ENCODE measurements around the gene JMJD8. TPM values are rescaled to one million over a fixed set of nuclear protein-coding genes. Genes with fewer than 3 reads are reported as not detected.

Gene JMJD8
- total and polyA plus RNA-seq, 9 donors = 10.2 to 73.9 (median 56.8) TPM

DNA sequence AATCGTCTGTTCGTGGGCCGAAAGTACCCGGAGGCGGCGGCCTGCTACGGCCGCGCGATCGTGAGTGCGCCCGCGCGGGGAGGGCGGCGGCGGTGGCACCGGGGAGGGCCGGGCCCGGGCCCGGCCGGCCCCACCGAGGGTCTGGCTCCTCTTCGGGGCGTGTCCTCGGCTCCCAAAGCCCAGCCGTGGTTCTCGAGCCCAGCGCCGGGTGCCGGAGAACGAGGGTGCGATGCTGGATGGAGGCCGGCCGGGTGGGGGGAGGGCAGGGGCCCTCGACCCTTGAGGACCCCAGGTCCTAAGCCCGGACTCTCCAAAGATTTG is 3.5 kb downstream of the JMJD8 start:
- Histone ChIP-seq H3K36me3 (no peaks in the 10 kb centered on the region), H3K27ac (peak overlapping the region; percentile 92 to 97), H3K27me3 (no peaks in the 10 kb centered on the region), H3K4me1 (ENCODE audit: insufficient read depth) (peaks cover 27% of the 10 kb centered on the region), H3K4me3 (peak overlapping the region; percentile 57), H3K9me3 (no peaks in the 10 kb centered on the region)
- intact Hi-C loops (cut with DNase I) = no loop called here
- DNase-seq = peak in 1 of 5 donors; percentile 22
- WGBS, 3 donors = 0 to 3% (median 0%) methylated on average over 16 to 38 of the region's 38 CpGs
- TF ChIP-seq, protein P1, sequence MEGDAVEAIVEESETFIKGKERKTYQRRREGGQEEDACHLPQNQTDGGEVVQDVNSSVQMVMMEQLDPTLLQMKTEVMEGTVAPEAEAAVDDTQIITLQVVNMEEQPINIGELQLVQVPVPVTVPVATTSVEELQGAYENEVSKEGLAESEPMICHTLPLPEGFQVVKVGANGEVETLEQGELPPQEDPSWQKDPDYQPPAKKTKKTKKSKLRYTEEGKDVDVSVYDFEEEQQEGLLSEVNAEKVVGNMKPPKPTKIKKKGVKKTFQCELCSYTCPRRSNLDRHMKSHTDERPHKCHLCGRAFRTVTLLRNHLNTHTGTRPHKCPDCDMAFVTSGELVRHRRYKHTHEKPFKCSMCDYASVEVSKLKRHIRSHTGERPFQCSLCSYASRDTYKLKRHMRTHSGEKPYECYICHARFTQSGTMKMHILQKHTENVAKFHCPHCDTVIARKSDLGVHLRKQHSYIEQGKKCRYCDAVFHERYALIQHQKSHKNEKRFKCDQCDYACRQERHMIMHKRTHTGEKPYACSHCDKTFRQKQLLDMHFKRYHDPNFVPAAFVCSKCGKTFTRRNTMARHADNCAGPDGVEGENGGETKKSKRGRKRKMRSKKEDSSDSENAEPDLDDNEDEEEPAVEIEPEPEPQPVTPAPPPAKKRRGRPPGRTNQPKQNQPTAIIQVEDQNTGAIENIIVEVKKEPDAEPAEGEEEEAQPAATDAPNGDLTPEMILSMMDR (IDR thresholded peaks at IDR 0.05) = no peak
- TF ChIP-seq POLR2A (IDR thresholded peaks at IDR 0.05) (no peak), EP300 (IDR thresholded peaks at IDR 0.05) (no peak)

DNA sequence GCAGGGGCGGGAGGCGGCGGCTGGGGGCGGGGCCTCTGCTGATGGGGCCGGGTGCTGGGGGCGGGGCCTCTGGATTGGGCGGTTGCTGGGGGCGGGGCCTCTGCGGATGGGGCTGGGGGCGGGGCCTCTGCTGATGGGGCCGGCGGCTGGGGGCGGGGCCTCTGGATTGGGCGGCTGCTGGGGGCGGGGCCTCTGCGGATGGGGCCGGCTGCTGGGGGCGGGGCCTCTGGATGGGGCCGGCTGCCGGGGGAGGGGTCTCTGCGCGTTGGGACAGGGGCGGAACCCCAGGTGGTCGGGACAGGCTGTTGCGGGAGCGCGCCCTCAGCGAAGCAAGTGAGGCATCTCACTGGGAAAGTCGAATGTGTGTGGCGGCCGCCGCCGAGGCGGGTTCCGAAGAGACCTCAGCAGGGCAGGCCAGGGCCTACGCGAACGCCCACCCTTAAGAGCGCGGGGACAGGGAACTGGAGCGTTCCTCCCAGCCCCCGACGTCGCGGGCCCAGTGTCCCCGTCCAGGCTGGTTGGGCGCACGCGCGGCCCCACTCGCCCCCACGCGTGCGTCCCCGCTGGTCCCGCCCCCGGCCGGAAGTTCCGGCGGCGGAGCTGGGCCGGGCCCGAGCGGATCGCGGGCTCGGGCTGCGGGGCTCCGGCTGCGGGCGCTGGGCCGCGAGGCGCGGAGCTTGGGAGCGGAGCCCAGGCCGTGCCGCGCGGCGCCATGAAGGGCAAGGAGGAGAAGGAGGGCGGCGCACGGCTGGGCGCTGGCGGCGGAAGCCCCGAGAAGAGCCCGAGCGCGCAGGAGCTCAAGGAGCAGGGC is 4.1 kb downstream of the JMJD8 start, which contains the start of gene STUB1:
TSS of gene STUB1 (plus strand) at position 597 of the 811 bp plus-strand sequence. CDS start at position 713, 116 bp downstream.
- peak; percentile 89 to 94 (median 93) for DNase-seq
- Histone ChIP-seq H3K4me1 (ENCODE audit: insufficient read depth) (peaks cover 29% of the 10 kb centered on the region), H3K36me3 (no peaks in the 10 kb centered on the region), H3K9me3 (no peaks in the 10 kb centered on the region), H3K27me3 (no peaks in the 10 kb centered on the region), H3K27ac (peak within 1 kb of the TSS; percentile 92 to 97), H3K4me3 (peak within 1 kb of the TSS; percentile 57)
- peak; percentile 61 for TF ChIP-seq POLR2A (IDR thresholded peaks at IDR 0.05)
- TF ChIP-seq EP300 (IDR thresholded peaks at IDR 0.05) = no peak
- WGBS, 3 donors = 0 to 1% (median 1%) methylated on average over 17 to 91 of the region's 91 CpGs
- intact Hi-C loops (cut with DNase I) = no loop called here

DNA sequence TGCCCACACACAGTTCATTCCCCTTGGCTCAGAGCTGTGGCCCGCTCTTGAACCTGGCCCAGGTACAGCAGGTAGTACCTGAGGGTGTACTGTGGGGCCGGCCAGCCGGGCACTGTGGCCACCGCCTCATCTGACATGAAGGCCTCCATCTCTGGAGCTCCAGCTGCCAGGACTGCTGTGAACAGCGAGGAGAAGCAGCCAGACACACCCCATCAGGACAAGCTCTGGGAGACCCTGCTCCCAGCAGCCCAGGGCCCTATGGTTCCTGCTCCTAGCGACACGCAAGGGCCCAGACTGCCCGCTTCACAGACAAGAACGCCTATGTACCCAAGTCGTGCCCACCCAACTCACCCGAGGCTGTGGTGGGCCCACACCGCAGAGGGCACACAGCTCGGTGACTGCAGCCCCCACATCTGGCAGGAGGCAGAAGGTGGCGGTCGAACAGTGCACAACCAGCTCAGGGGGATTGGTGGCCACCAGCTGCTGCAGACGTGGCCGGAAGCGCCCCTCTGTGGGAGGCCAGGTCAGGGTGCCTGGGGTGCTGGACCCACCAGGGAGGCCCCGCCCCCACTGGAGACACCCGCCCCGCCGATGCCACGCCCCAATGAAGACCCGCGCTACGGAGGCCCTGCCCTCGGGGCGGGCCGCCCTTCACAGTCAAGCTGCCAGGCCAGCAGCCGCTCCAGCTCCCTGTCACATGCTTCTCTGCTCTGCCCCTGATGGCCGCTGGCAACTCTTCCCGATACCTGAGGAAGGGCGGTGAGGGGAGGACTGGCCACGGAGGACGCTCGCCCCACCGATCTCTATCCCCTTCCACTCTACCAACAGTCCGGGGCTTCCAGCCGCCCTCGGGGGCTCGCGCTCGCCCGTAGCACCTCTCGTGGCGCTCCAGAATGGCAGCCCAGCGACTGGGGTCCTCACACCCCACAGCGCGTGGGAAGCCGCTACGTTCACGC is 5.0 kb downstream of the JMJD8 start:
- no peaks in the 10 kb centered on the region for H3K9me3 ChIP-seq
- H3K27me3 ChIP-seq = no peaks in the 10 kb centered on the region
- intact Hi-C loops (cut with DNase I) = no loop called here
- H3K36me3 ChIP-seq = no peaks in the 10 kb centered on the region
- 19 to 32% (median 30%) methylated on average over 29 to 52 of the region's 52 CpGs for WGBS, 3 donors
- TF ChIP-seq POLR2A (IDR thresholded peaks at IDR 0.05) (no peak), EP300 (IDR thresholded peaks at IDR 0.05) (no peak)
- TF ChIP-seq, protein P1 (IDR thresholded peaks at IDR 0.05) = no peak
- peaks cover 25% of the 10 kb centered on the region for H3K4me1 ChIP-seq (ENCODE audit: insufficient read depth)
- DNase-seq = peak; percentile 71 to 83 (median 82)
- peak overlapping the region; percentile 51 for H3K4me3 ChIP-seq
- H3K27ac ChIP-seq = peak overlapping the region; percentile 67 to 78

DNA sequence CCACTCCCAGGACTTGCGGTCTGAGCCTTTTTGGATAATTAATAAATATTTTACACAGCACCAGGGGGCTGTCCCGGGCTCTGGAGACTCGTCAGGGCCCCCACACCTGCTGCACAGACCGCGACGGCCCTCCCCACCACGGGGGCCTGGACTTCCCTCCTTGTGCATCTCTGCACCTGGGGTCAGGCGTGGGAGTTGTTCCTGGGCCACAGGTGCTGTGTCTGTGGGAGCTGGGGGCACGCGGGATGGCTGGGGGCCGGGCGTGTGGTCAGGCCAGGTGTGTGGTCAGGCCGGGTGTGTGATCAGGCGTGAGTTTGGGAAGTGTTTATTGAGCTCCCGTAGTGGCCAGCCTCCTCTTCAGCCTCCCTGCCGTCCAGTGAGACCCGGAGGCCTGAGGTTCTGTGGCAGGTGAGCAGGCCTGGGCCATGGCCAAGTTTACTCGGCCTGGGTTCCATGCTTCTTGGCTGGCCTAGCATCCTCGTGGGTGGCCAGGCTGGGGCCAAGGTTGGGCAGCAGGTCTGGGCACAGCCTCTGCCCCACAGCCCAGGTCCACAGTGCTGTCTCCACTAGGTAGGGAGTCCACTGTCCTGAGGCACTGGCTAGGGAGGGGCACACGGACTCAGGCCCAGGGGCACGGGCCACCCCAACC is 5.8 kb downstream of the JMJD8 start:
- H3K27ac ChIP-seq = no peak overlapping the region

More for the DNA sequence above, 5.8 kb downstream of the JMJD8 start:
- no peaks in the 10 kb centered on the region for H3K27me3 ChIP-seq
- peak in 3 of 5 donors; percentile 40 to 63 (median 57) for DNase-seq
- no peak overlapping the region for H3K4me3 ChIP-seq
- H3K36me3 ChIP-seq = no peaks in the 10 kb centered on the region
- H3K9me3 ChIP-seq = no peaks in the 10 kb centered on the region
- 62 to 72% (median 70%) methylated on average over 21 of the region's 21 CpGs for WGBS, 3 donors
- H3K4me1 ChIP-seq (ENCODE audit: insufficient read depth) = peaks cover 20% of the 10 kb centered on the region
- intact Hi-C loops (cut with DNase I) = no loop called here
- no peak for TF ChIP-seq EP300 (IDR thresholded peaks at IDR 0.05)
- TF ChIP-seq, protein P1 (IDR thresholded peaks at IDR 0.05) = no peak
- no peak for TF ChIP-seq POLR2A (IDR thresholded peaks at IDR 0.05)

All from ovary (tissue), 9 donors.